NT2/D1 (cell line): ENCODE data around the gene SPSB4.
"Not testable (repeated sequence)": the region's sequence is repeated elsewhere in the genome, so short reads cannot be mapped to it uniquely, and the experiment has no call there.

Experiments used
- SUZ12 ChIP-seq: IDR thresholded peaks from 2 replicates; pipeline ENCODE4 v1.6.1; 2011; ENCODE audit not compliant: insufficient read length, insufficient read depth; ENCODE audit errors: extremely low read depth
- YY1 ChIP-seq: IDR thresholded peaks from 2 replicates; pipeline ENCODE4 v1.6.1; 2011; ENCODE audit not compliant: insufficient read length, insufficient read depth
- ZNF274 ChIP-seq: IDR thresholded peaks from 2 replicates; pipeline ENCODE4 v1.6.1; 2011; ENCODE audit warnings: mild to moderate bottlenecking, low read depth, low read length

- TF ChIP-seq ZNF274, YY1, SUZ12: not testable (repeated sequence)
Measured at GRCh38 chr3:141117982-141118381, 66.8 kb downstream of the SPSB4 start.
